Keratinocyte (primary cell): Measurements from ENCODE around the gene DPH7. TPM values are rescaled to one million over a fixed set of nuclear protein-coding genes. Genes with fewer than 3 reads are reported as not detected.

Experiments
- DNase-seq: peaks from one replicate; pipeline ENCODE4 v3.0.0-alpha.2; 2011; ENCODE audit warnings: low read depth, missing footprints, low spot score
- FAIRE-seq: peaks from 2 replicates; lab custom pipeline; 2011; peaks lifted over from hg19 to GRCh38; lab: Jason Lieb, UNC
- H2AFZ ChIP-seq: 2 replicates; pipeline ENCODE4 v1.6.0; 2012; ENCODE audit warnings: low read length, control low read depth, inconsistent platforms; ENCODE audit not compliant: control insufficient read depth
- H3K27ac ChIP-seq: 2 replicates; pipeline ENCODE4 v1.5.1; 2011; ENCODE audit warnings: low read length; ENCODE audit not compliant: control insufficient read depth, insufficient read depth
- H3K27me3 ChIP-seq: 3 replicates; pipeline ENCODE4 v1.6.0; 2011; ENCODE audit warnings: low read length; ENCODE audit not compliant: control insufficient read depth, insufficient read depth; ENCODE audit errors: extremely low read depth
- H3K36me3 ChIP-seq, 2 experiments: 2 replicates in 1 of 2; 3 replicates in 1 of 2; pipeline ENCODE4 v1.5.1; 2011; ENCODE audit warnings: low read length in 2 of 2, mild to moderate bottlenecking in 1 of 2; ENCODE audit not compliant: control insufficient read depth in 2 of 2, insufficient read depth in 2 of 2; ENCODE audit errors: extremely low read depth in 1 of 2
- H3K4me1 ChIP-seq: 3 replicates; pipeline ENCODE4 v1.5.1; 2011; ENCODE audit warnings: low read length; ENCODE audit not compliant: control insufficient read depth, insufficient read depth; ENCODE audit errors: extremely low read depth
- H3K4me2 ChIP-seq: 3 replicates; pipeline ENCODE4 v1.6.0; 2011; ENCODE audit warnings: low read depth, low read length; ENCODE audit not compliant: control insufficient read depth, insufficient read depth; ENCODE audit errors: extremely low read depth
- H3K4me3 ChIP-seq, 3 experiments: fragments of 200-600 bp in 1 of 3; sonication (generic) in 1 of 3; 2 replicates in 2 of 3; 3 replicates in 1 of 3; pipeline ENCODE4 v1.5.1; 2011 to 2016; ENCODE audit warnings: low read length in 3 of 3, mild to moderate bottlenecking in 3 of 3, control low read depth in 2 of 3, inconsistent platforms in 1 of 3, low read depth in 1 of 3, mixed read lengths in 1 of 3, mixed run types in 1 of 3, moderate library complexity in 1 of 3; ENCODE audit not compliant: control insufficient read depth in 2 of 3, insufficient read depth in 2 of 3; ENCODE audit errors: extremely low read depth in 1 of 3
- H3K79me2 ChIP-seq: 2 replicates; pipeline ENCODE4 v1.6.0; 2012; ENCODE audit warnings: low read length; ENCODE audit not compliant: control insufficient read depth, insufficient read depth
- H3K9ac ChIP-seq: 3 replicates; pipeline ENCODE4 v1.6.0; 2011; ENCODE audit warnings: low read length; ENCODE audit not compliant: control insufficient read depth, insufficient read depth; ENCODE audit errors: extremely low read depth
- H3K9me1 ChIP-seq: 3 replicates; pipeline ENCODE4 v1.6.0; 2011; ENCODE audit warnings: low read length; ENCODE audit not compliant: control insufficient read depth, insufficient read depth; ENCODE audit errors: extremely low read depth
- H3K9me3 ChIP-seq: 2 replicates; pipeline ENCODE4 v1.5.1; 2012; ENCODE audit warnings: low read depth, low read length; ENCODE audit not compliant: control insufficient read depth
- H4K20me1 ChIP-seq: 3 replicates; pipeline ENCODE4 v1.6.0; 2011; ENCODE audit warnings: low read length; ENCODE audit not compliant: control insufficient read depth, insufficient read depth; ENCODE audit errors: extremely low read depth
- CTCF ChIP-seq, 3 experiments: IDR thresholded peaks in 1 of 3; conservative IDR thresholded peaks in 1 of 3; optimal IDR thresholded peaks in 1 of 3; 2 replicates in 2 of 3; 3 replicates in 1 of 3; pipeline versions ENCODE3 to v1.5.1; 2011; ENCODE audit warnings: low read length in 3 of 3, mild to moderate bottlenecking in 3 of 3, moderate library complexity in 2 of 3, control low read depth in 1 of 3, inconsistent platforms in 1 of 3; ENCODE audit not compliant: insufficient read depth in 2 of 3; ENCODE audit errors: extremely low read depth in 1 of 3
- EZH2 ChIP-seq: IDR thresholded peaks from one replicate; pipeline ENCODE4 v1.6.1; 2012; ENCODE audit warnings: inconsistent platforms, mild to moderate bottlenecking, low read length, moderate library complexity
- dilution Hi-C: fragments of 300-500 bp; cut with MboI; formaldehyde crosslinking; loops from one replicate; pipeline ENCODE4 v1.7.0; 2020; ENCODE audit warnings: low sequenced_read_pairs; ENCODE audit not compliant: extremely low pct_ligation_motif_present
- polyA plus RNA-seq, 5 experiments: library from polyadenylated mRNA; depleted of rRNA in 3 of 5; stranded (reverse) in 3 of 5; stranded (forward) in 1 of 5; unstranded in 1 of 5; fragments of >200 nt; gene quantifications; 1 replicate in 1 of 5; 2 replicates in 3 of 5; 3 replicates in 1 of 5; pipeline versions ENCODE4 v1.2.1 to v1.2.3, GENCODE V29; 2011 to 2012; ENCODE audit warnings: missing spikeins in 2 of 5, low read depth in 1 of 5, low replicate concordance in 1 of 5

Gene DPH7
- polyA plus RNA-seq, 1 donor (not counting 4 experiments of a cell fraction or from before 2014, with no cell fraction given), result 25.3 TPM

- dilution Hi-C loops, result no loop called here
- Histone ChIP-seq H3K9me1 (no peaks in the 10 kb centered on the region), H3K4me1 (peaks cover 13% of the 10 kb centered on the region), H3K79me2 (peaks cover 40% of the 10 kb centered on the region), H2AFZ (no peak overlapping the region), H4K20me1 (peaks cover 11% of the 10 kb centered on the region), H3K9me3 (no peaks in the 10 kb centered on the region), H3K9ac (peak overlapping the region; percentile 83), H3K4me3 (peak overlapping the region in 1 of 3 experiments; percentile 57), H3K4me2 (no peak overlapping the region), H3K36me3 (peaks cover 22 to 31% of the 10 kb centered on the region in 2 experiments), H3K27me3 (no peaks in the 10 kb centered on the region), H3K27ac (no peak overlapping the region)
- DNase-seq (no peak), FAIRE-seq (no peak)
- TF ChIP-seq EZH2, result no peak
- TF ChIP-seq CTCF (optimal IDR thresholded peaks at IDR 0.05 in 1 of 3, IDR thresholded peaks at IDR 0.05 in 1 of 3, conservative IDR thresholded peaks at IDR 0.05 in 1 of 3; ENCODE audit: extremely low read depth in 1 of 3, insufficient read depth in 2 of 3, low read length in 3 of 3), result no peak
These were observed 11.4 kb upstream of the DPH7 start for GRCh38 chr9:137590123-137590468.

GRCh38 chr9:137589441-137590122, 10.9 kb upstream of the DPH7 start:
- Histone ChIP-seq H4K20me1 (peaks cover 11% of the 10 kb centered on the region), H3K9me3 (no peaks in the 10 kb centered on the region), H3K4me1 (peaks cover 13% of the 10 kb centered on the region), H3K27me3 (no peaks in the 10 kb centered on the region), H3K9ac (peak overlapping the region; percentile 83), H3K27ac (peak overlapping the region; percentile 68), H3K4me2 (peak overlapping the region; percentile 97), H3K79me2 (peaks cover 43% of the 10 kb centered on the region), H2AFZ (no peak overlapping the region), H3K4me3 (peak overlapping the region; percentile 57 to 92 (median 90)), H3K36me3 (peaks cover 22 to 35% of the 10 kb centered on the region in 2 experiments), H3K9me1 (no peaks in the 10 kb centered on the region)
- FAIRE-seq, result no peak
- no peak for TF ChIP-seq CTCF (optimal IDR thresholded peaks at IDR 0.05 in 1 of 3, IDR thresholded peaks at IDR 0.05 in 1 of 3, conservative IDR thresholded peaks at IDR 0.05 in 1 of 3; ENCODE audit: extremely low read depth in 1 of 3, insufficient read depth in 2 of 3, low read length in 3 of 3)
- no peak for TF ChIP-seq EZH2
- dilution Hi-C loops, result no loop called here
- no peak for DNase-seq
